ENCODE data around the gene INPP5D. TPM values are rescaled to one million over a fixed set of nuclear protein-coding genes. Genes with fewer than 3 reads are reported as not detected.

Gene INPP5D
- total RNA-seq, 1 donor from 2014 or later: 33.4 TPM

DNA sequence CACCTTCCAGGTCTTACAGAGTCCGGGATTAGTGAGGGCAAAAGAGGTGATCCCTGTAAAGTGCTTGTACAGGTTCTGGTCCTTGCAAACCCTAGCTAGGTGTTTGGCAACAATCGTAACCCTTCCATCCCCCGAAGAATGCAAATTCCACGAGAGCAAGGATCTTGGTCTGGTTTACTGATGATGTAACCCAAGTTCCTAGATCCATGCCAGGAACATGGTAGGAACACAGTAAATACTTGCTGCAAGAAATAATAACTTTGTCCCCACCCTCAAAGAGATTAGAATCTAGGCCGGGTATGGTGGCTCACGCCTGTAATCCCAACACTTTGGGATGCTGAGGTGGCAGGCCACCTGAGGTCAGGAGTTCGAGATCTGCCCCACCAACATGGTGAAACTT, 34.4 kb upstream of the INPP5D start:
- no peaks in the 10 kb centered on the region for H3K4me1 ChIP-seq
- H3K27me3 ChIP-seq: no peaks in the 10 kb centered on the region
- no peaks in the 10 kb centered on the region for H3K36me3 ChIP-seq
- H3K4me3 ChIP-seq: no peak overlapping the region
- no peak for DNase-seq (ENCODE audit: extremely low spot score in 2 of 2)
- no peaks in the 10 kb centered on the region for H3K9me3 ChIP-seq
- intact Hi-C loops (cut with DNase I): no loop called here
- no peak overlapping the region for H3K27ac ChIP-seq
- TF ChIP-seq POLR2A (IDR thresholded peaks at IDR 0.05) (no peak), POLR2AphosphoS5 (IDR thresholded peaks at IDR 0.05; ENCODE audit: insufficient read depth in 1 of 2, low read depth in 1 of 2) (no peak)
- TF ChIP-seq, protein P1, sequence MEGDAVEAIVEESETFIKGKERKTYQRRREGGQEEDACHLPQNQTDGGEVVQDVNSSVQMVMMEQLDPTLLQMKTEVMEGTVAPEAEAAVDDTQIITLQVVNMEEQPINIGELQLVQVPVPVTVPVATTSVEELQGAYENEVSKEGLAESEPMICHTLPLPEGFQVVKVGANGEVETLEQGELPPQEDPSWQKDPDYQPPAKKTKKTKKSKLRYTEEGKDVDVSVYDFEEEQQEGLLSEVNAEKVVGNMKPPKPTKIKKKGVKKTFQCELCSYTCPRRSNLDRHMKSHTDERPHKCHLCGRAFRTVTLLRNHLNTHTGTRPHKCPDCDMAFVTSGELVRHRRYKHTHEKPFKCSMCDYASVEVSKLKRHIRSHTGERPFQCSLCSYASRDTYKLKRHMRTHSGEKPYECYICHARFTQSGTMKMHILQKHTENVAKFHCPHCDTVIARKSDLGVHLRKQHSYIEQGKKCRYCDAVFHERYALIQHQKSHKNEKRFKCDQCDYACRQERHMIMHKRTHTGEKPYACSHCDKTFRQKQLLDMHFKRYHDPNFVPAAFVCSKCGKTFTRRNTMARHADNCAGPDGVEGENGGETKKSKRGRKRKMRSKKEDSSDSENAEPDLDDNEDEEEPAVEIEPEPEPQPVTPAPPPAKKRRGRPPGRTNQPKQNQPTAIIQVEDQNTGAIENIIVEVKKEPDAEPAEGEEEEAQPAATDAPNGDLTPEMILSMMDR (IDR thresholded peaks at IDR 0.05): no peak

DNA sequence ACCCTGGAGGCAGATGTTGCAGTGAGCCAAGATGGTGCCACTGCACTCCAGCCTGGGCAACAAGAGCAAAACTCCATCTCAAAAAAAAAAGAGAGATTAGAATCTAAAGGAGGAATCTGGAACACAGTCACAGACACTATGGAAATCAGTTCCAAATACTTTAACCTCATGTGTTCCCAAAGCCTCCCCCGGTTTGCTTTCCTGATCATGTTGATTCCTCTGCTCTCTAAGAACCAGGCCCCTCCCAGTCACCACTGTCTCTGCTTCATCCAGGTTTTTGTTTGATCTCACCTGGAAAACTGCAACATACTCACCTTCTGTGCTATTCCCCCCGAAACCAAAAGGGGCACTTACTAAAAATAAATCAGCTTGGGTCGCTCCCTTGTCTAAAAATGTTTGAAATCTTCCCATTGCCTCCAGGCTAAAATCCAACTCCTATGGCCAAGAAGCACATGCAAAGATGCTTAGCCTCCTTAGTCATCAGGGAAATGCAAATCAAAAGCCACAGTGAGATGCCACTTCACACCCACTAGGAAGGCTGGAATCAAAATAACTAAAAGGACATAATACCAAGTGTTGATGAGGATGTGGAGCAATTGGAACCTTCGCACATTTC, 33.8 kb upstream of the INPP5D start:
- TF ChIP-seq, protein P1 (IDR thresholded peaks at IDR 0.05): no peak
- TF ChIP-seq POLR2AphosphoS5 (IDR thresholded peaks at IDR 0.05; ENCODE audit: insufficient read depth in 1 of 2, low read depth in 1 of 2): no peak
- no peak for TF ChIP-seq POLR2A (IDR thresholded peaks at IDR 0.05)
- no peaks in the 10 kb centered on the region for H3K4me1 ChIP-seq
- H3K27ac ChIP-seq: no peak overlapping the region
- no peak for DNase-seq (ENCODE audit: extremely low spot score in 2 of 2)
- intact Hi-C loops (cut with DNase I): no loop called here
- H3K27me3 ChIP-seq: no peaks in the 10 kb centered on the region
- H3K36me3 ChIP-seq: no peaks in the 10 kb centered on the region
- no peak overlapping the region for H3K4me3 ChIP-seq
- no peaks in the 10 kb centered on the region for H3K9me3 ChIP-seq

DNA sequence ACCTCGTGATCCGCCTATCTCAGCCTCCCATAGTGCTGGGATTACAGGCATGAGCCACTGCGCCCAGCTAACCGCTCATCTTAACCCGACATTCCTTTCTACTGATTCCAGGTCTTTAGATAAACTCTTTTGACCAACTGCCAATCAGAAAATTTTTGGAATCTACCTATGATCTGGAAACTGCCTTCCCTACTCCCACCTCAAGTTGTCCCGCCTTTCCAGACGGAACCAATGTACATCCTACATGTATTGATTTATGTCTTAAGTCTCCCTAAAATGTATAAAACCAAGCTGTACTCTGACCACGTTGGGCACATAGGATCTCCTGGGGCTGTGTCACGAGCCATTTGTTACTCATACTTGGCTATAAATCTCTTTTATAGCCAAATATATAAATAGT, 30.8 kb upstream of the INPP5D start:
- Histone ChIP-seq H3K27ac (no peak overlapping the region), H3K27me3 (no peaks in the 10 kb centered on the region), H3K4me1 (no peaks in the 10 kb centered on the region), H3K9me3 (no peaks in the 10 kb centered on the region), H3K4me3 (no peak overlapping the region), H3K36me3 (no peaks in the 10 kb centered on the region)
- intact Hi-C loops (cut with DNase I): no loop called here
- TF ChIP-seq, protein P1 (IDR thresholded peaks at IDR 0.05): no peak
- TF ChIP-seq POLR2AphosphoS5 (IDR thresholded peaks at IDR 0.05; ENCODE audit: insufficient read depth in 1 of 2, low read depth in 1 of 2) (no peak), POLR2A (IDR thresholded peaks at IDR 0.05) (no peak)
- DNase-seq (ENCODE audit: extremely low spot score in 2 of 2): no peak

DNA sequence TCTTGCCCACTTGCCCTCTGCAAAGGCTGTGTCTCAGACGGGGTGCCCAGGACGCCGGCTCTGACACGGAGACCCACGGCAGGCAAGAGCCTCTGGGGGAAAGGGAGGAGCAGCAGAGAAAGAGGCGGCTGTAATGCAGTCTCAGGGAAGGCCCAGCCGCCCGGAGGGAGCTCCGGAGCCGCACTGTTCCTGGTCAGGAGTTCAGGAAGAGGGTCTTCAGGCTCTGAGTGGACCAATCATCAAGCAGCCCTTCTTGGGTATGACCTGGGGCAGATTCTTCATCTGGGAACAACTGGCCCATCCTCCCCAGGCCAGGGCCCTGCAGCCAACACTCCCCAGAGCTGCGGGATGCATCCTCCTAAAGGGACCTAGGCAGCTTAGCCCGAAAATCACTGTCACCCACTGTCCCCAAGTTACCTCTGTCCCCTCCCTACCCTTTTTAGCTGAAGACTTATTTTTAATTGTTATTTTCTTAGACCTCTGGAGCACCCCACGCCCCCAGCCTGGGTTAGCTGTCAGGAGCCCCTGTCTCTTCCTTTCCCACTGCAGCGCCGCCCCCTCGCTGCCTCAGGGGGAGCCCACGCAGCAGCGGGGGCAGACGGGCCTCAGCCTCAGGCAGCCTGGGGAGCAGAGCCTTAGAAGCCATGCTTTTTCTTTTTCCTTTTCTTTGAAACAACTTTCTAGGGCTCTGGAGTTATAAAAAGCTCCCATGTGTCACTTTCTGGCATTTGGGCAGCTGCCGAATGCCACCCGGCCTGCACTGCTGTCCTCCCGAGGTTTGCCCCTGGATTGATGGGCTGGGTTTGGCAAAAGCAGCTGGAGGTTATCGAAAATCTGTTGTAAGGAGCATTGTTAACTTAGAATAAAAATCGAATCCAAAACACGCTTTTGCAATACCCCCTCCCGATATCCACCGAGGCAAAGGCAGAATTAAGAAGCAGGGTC, 28.3 kb upstream of the INPP5D start:
- H3K4me3 ChIP-seq: no peak overlapping the region
- no peaks in the 10 kb centered on the region for H3K9me3 ChIP-seq
- H3K36me3 ChIP-seq: no peaks in the 10 kb centered on the region
- H3K27me3 ChIP-seq: no peaks in the 10 kb centered on the region
- TF ChIP-seq POLR2AphosphoS5 (IDR thresholded peaks at IDR 0.05; ENCODE audit: insufficient read depth in 1 of 2, low read depth in 1 of 2) (no peak), POLR2A (IDR thresholded peaks at IDR 0.05) (no peak)
- TF ChIP-seq, protein P1 (IDR thresholded peaks at IDR 0.05): no peak
- no peak overlapping the region for H3K27ac ChIP-seq
- intact Hi-C loops (cut with DNase I): no loop called here
- DNase-seq (ENCODE audit: extremely low spot score in 2 of 2): no peak
- no peaks in the 10 kb centered on the region for H3K4me1 ChIP-seq
